A549 (cell line): ENCODE measurements around the gene HSD17B10. TPM values are rescaled to one million over a fixed set of nuclear protein-coding genes. Genes with fewer than 3 reads are reported as not detected.

Experiments used
- ATAC-seq, 2 experiments: fragments of 200-7000 bp in 1 of 2; fragments of >200 bp in 1 of 2; cut with Nextera tagmentation in 1 of 2; cut with Tn5 transposase in 1 of 2; 3 replicates each; pipeline versions ENCODE4 v1.8.0 to v1.9.1; 2018 to 2020; ENCODE audit warnings: mild to moderate bottlenecking in 1 of 2, moderate library complexity in 1 of 2
- CTCF ChIA-PET: fragments of 300-600 bp; sonication (Branson Sonifier 250); formaldehyde crosslinking; extraction: SDS; loops from one replicate; lab custom pipeline; 2021; ENCODE audit warnings: antibody characterized with exemption, inconsistent platforms; lab: Yijun Ruan, JAX
- POLR2A ChIA-PET: fragments of 350-600 bp; formaldehyde crosslinking; extraction: SDS; loops from one replicate; lab custom pipeline; 2021; ENCODE audit warnings: antibody characterized with exemption, inconsistent platforms; lab: Yijun Ruan, JAX
- DNase-seq, 2 experiments: peaks; one replicate each; pipeline versions ENCODE4 v3.0.0 to v3.0.0-alpha.2; 2011 to 2016; ENCODE audit warnings: low read depth in 1 of 2, low spot score in 1 of 2
- FAIRE-seq: peaks from 2 replicates; lab custom pipeline; 2011; peaks lifted over from hg19 to GRCh38; lab: Jason Lieb, UNC
- H3K27ac ChIP-seq, 2 experiments: fragments of >200 bp; sonication (Bioruptor Twin); formaldehyde crosslinking; 3 replicates each; pipeline ENCODE4 v1.5.1; 2016 to 2017
- H3K4me1 ChIP-seq: fragments of >200 bp; sonication (Bioruptor Twin); formaldehyde crosslinking; 3 replicates; pipeline ENCODE4 v1.6.1; 2016
- H3K4me2 ChIP-seq: fragments of >200 bp; sonication (Bioruptor Twin); formaldehyde crosslinking; 3 replicates; pipeline ENCODE4 v1.6.1; 2016
- H3K4me3 ChIP-seq: fragments of >200 bp; sonication (Bioruptor Twin); formaldehyde crosslinking; 3 replicates; pipeline ENCODE4 v1.5.1; 2016
- H3K9me3 ChIP-seq: fragments of >200 bp; sonication (Bioruptor Twin); formaldehyde crosslinking; 3 replicates; pipeline ENCODE4 v1.6.1; 2016
- CTCF ChIP-seq: fragments of >200 bp; sonication (Bioruptor Twin); formaldehyde crosslinking; IDR thresholded peaks from 3 replicates; pipeline ENCODE4 v1.5.1; 2016
- EHF ChIP-seq: fragments of 250-450 bp; sonication (Bioruptor Pico); IDR thresholded peaks from 2 replicates; pipeline ENCODE4 v1.5.0; 2020; ENCODE audit warnings: mild to moderate bottlenecking
- ELK1 ChIP-seq: fragments of 150-350 bp; IDR thresholded peaks from 2 replicates; pipeline ENCODE4 v1.6.1; 2014; ENCODE audit warnings: low read depth, mild to moderate bottlenecking, low read length
- ESRRA ChIP-seq: fragments of 150-350 bp; IDR thresholded peaks from 2 replicates; pipeline ENCODE4 v1.6.1; 2014; ENCODE audit warnings: mild to moderate bottlenecking, low read length, borderline replicate concordance
- FOXS1 ChIP-seq: fragments of 250-450 bp; sonication (Bioruptor Pico); IDR thresholded peaks from 2 replicates; pipeline ENCODE4 v1.5.0; 2020; ENCODE audit warnings: mild to moderate bottlenecking, moderate library complexity
- HOXB13 ChIP-seq: fragments of 250-450 bp; sonication (Bioruptor Pico); IDR thresholded peaks from 2 replicates; pipeline ENCODE4 v1.5.0; 2020; ENCODE audit warnings: low read depth, mild to moderate bottlenecking, moderate library complexity
- KDM5A ChIP-seq: fragments of 200-600 bp; sonication (generic); IDR thresholded peaks from 2 replicates; pipeline ENCODE4 v1.6.1; 2016; ENCODE audit warnings: antibody characterized with exemption, mild to moderate bottlenecking
- POLR2AphosphoS2 ChIP-seq: conservative IDR thresholded peaks from 2 replicates; pipeline ENCODE4 v1.6.1; 2012; ENCODE audit warnings: low read length, improper control_type of control experiment, inconsistent platforms
- RAD21 ChIP-seq, 2 experiments: fragments of >200 bp in 1 of 2; sonication (Bioruptor Twin) in 1 of 2; formaldehyde crosslinking in 1 of 2; IDR thresholded peaks in 1 of 2; conservative IDR thresholded peaks in 1 of 2; 2 replicates in 1 of 2; 3 replicates in 1 of 2; pipeline ENCODE4 v1.6.1; 2012 to 2018; ENCODE audit warnings: inconsistent platforms in 1 of 2
- RCOR1 ChIP-seq: fragments of 150-350 bp; IDR thresholded peaks from 2 replicates; pipeline ENCODE4 v1.6.1; 2014; ENCODE audit warnings: antibody characterized with exemption, low read length, low read depth
- RFX5 ChIP-seq: fragments of 450-650 bp; IDR thresholded peaks from 2 replicates; pipeline ENCODE4 v1.7.1; 2014; ENCODE audit warnings: antibody characterized with exemption, mild to moderate bottlenecking, moderate library complexity
- RNF2 ChIP-seq: fragments of 200-600 bp; sonication (generic); IDR thresholded peaks from 2 replicates; pipeline ENCODE4 v1.6.1; 2016; ENCODE audit warnings: low read depth, mild to moderate bottlenecking, antibody characterized with exemption, moderate library complexity, borderline replicate concordance
- SMC3 ChIP-seq: fragments of >200 bp; sonication (Bioruptor Twin); formaldehyde crosslinking; IDR thresholded peaks from 3 replicates; pipeline ENCODE4 v1.6.1; 2018; ENCODE audit warnings: inconsistent platforms
- WGBS: methylation state at CpG from one replicate; pipeline ENCODE4 v1.1.6; 2017; ENCODE audit errors: missing lambda C conversion rate; 5-methylcytosine and 5-hydroxymethylcytosine counted together
- polyA plus RNA-seq, 4 experiments: library from polyadenylated mRNA; depleted of rRNA in 3 of 4; stranded (reverse); fragments of >200 nt; fragmentation: RNase III in 1 of 4; extraction: RNeasy Plus Mini Kit Qiagen cat#74134 plus additional on column Dnase treatment in 1 of 4; gene quantifications; 2 replicates in 3 of 4; 3 replicates in 1 of 4; pipeline ENCODE4 v1.2.3, GENCODE V29; 2011 to 2017

HSD17B10 gene
- polyA plus RNA-seq, 2 of the 4 experiments (the other 2 are of a cell fraction): 139 to 147 TPM

- ChIA-PET CTCF (interaction anchor here (0.8 to 3.6 kb wide), 15 partner anchors 8 to 152 kb away, joined by 3 to 36 read pairs (median 5); partner anchors contain the start of genes RIBC1 and SMC1A), POLR2A (interaction anchor here (1.9 kb wide), 1 partner anchor 13 kb away, joined by 5 read pairs; the partner anchor contains the start of gene RIBC1)
- H3K27ac ChIP-seq: no peak overlapping the region
- peak; percentile 74 to 78; a peak in 4 of 6 replicates for ATAC-seq
- H3K4me1 ChIP-seq: peaks cover 12% of the 10 kb centered on the region
- no peaks in the 10 kb centered on the region for H3K9me3 ChIP-seq
- 7% methylated on average over 3 of the region's 4 CpGs for WGBS
- DNase-seq: peak; percentile 70 to 78
- H3K4me3 ChIP-seq: no peak overlapping the region
- TF ChIP-seq CTCF (peak; percentile 68), RCOR1 (no peak), RAD21 (conservative IDR thresholded peaks at IDR 0.05 in 1 of 2, IDR thresholded peaks at IDR 0.05 in 1 of 2) (peak; percentile 50 to 59), ELK1 (no peak), SMC3 (peak; percentile 65), ESRRA (no peak), KDM5A (no peak)
- FAIRE-seq: peak; percentile 100
- H3K4me2 ChIP-seq: peak overlapping the region; percentile 37; the same call in 1 of the 3 replicates
Measured at GRCh38 chrX:53435997-53436396, 1.8 kb upstream of the HSD17B10 start.

- no peak for ATAC-seq
- TF ChIP-seq POLR2AphosphoS2 (no peak), RNF2 (no peak), FOXS1 (CRISPR knock-in tag) (no peak)
- POLR2A ChIA-PET: no interaction called here
- no peak overlapping the region for H3K4me2 ChIP-seq
- H3K4me3 ChIP-seq: no peak overlapping the region
- no peak for DNase-seq
- H3K4me1 ChIP-seq: 0 out of 3 replicates have a peak, but pooled peaks cover 5% of the 10 kb centered on the region
- WGBS: 80% methylated on average over 1 of the region's 9 CpGs
- FAIRE-seq: no peak
- no peak overlapping the region for H3K27ac ChIP-seq
- CTCF ChIA-PET: interaction anchor here (0.6 to 1.5 kb wide), 4 partner anchors 52 to 117 kb away, joined by 3 to 8 read pairs (median 4); no protein-coding TSS in a partner anchor
- no peaks in the 10 kb centered on the region for H3K9me3 ChIP-seq
Measured at GRCh38 chrX:53430231-53430630, 3.9 kb downstream of the HSD17B10 start.

GRCh38 chrX:53429755-53430154 is 4.4 kb downstream of the HSD17B10 start:
- Histone ChIP-seq H3K4me2 (no peak overlapping the region), H3K27ac (no peak overlapping the region), H3K4me1 (0 out of 3 replicates have a peak, but pooled peaks cover 3% of the 10 kb centered on the region), H3K9me3 (no peaks in the 10 kb centered on the region), H3K4me3 (no peak overlapping the region)
- 97% methylated on average over 4 of the region's 8 CpGs for WGBS
- TF ChIP-seq HOXB13 (CRISPR knock-in tag): no peak
- FAIRE-seq: no peak
- ChIA-PET CTCF (interaction anchor here (1.5 kb wide), 1 partner anchor 112 kb away, joined by 8 read pairs; no protein-coding TSS in a partner anchor), POLR2A (no interaction called here)
- DNase-seq: no peak
- no peak for ATAC-seq

GRCh38 chrX:53422861-53423306 is 11.3 kb downstream of the HSD17B10 start, which contains the start of gene RIBC1:
Gene RIBC1 (plus strand): TSS chrX:53422873. CDS start chrX:53426277, 3,404 bp downstream.
- peak within 1 kb of the TSS; percentile 88 for H3K4me2 ChIP-seq
- ChIA-PET CTCF (interaction anchor here (0.5 to 3.8 kb wide), 9 partner anchors 10 to 155 kb away, joined by 3 to 18 read pairs (median 4); no protein-coding TSS in a partner anchor), POLR2A (interaction anchor here (0.5 to 1.6 kb wide), 9 partner anchors 13 to 621 kb away, joined by 3 to 11 read pairs (median 3); partner anchors contain the start of gene PHF8)
- peak within 1 kb of the TSS; percentile 65 for H3K4me3 ChIP-seq
- peak; percentile 76; the same call in 1 of the 2 replicates for TF ChIP-seq RFX5
- no peak for TF ChIP-seq EHF (CRISPR knock-in tag)
- TF ChIP-seq, all 56 proteins: peak for 1
- Histone ChIP-seq H3K27ac (peak within 1 kb of the TSS; percentile 87 to 94), H3K9me3 (no peaks in the 10 kb centered on the region), H3K4me1 (peaks cover 13% of the 10 kb centered on the region; the same call in 1 of the 3 replicates)
- FAIRE-seq (no peak), DNase-seq (no peak), ATAC-seq (peak in 1 of 2 experiments; percentile 46; a peak in 4 of 6 replicates)
- WGBS: 35% methylated on average over 13 of the region's 17 CpGs
